KMS-11 (cell line): ENCODE measurements around the gene ARAP3.

Experiments
- H2AFZ ChIP-seq: fragments of 200-600 bp; sonication (generic); 2 replicates; pipeline ENCODE4 v1.6.1; 2016; ENCODE audit warnings: antibody characterized with exemption, mixed run types, low read depth
- H3K27ac ChIP-seq: fragments of 200-600 bp; sonication (generic); 2 replicates; pipeline ENCODE4 v1.6.1; 2016; ENCODE audit warnings: mild to moderate bottlenecking, mixed run types
- H3K27me3 ChIP-seq: fragments of 200-600 bp; sonication (generic); 2 replicates; pipeline ENCODE4 v1.6.1; 2017; ENCODE audit warnings: mild to moderate bottlenecking, low read depth, mixed run types, moderate library complexity; ENCODE audit not compliant: insufficient read depth
- H3K36me3 ChIP-seq: fragments of 200-600 bp; sonication (generic); 2 replicates; pipeline ENCODE4 v1.6.1; 2017; ENCODE audit warnings: mild to moderate bottlenecking, mixed run types; ENCODE audit not compliant: insufficient read depth
- H3K4me1 ChIP-seq: fragments of 200-600 bp; sonication (generic); 2 replicates; pipeline ENCODE4 v1.6.1; 2016; ENCODE audit warnings: mild to moderate bottlenecking, low read depth, mixed run types; ENCODE audit not compliant: poor library complexity, severe bottlenecking
- H3K4me2 ChIP-seq: fragments of 200-600 bp; sonication (generic); 2 replicates; pipeline ENCODE4 v1.7.0; 2016; ENCODE audit warnings: mild to moderate bottlenecking, mixed run types
- H3K4me3 ChIP-seq: fragments of 200-600 bp; sonication (generic); IDR thresholded peaks from 2 replicates; pipeline ENCODE4 v1.6.1; 2017; ENCODE audit warnings: low read depth, low read length, mixed read lengths; ENCODE audit not compliant: insufficient read depth
- H3K79me2 ChIP-seq: fragments of 200-600 bp; sonication (generic); 2 replicates; pipeline ENCODE4 v1.6.1; 2016; ENCODE audit warnings: low read depth, mixed run types; ENCODE audit not compliant: insufficient read depth
- H3K9ac ChIP-seq: fragments of 200-600 bp; sonication (generic); 2 replicates; pipeline ENCODE4 v1.6.1; 2016; ENCODE audit warnings: mild to moderate bottlenecking, mixed run types
- H4K20me1 ChIP-seq: fragments of 200-600 bp; sonication (generic); 2 replicates; pipeline ENCODE4 v1.6.1; 2016; ENCODE audit warnings: mild to moderate bottlenecking, mixed run types; ENCODE audit not compliant: insufficient read depth
- TF ChIP-seq, protein P1 (sequence below): fragments of 200-600 bp; sonication (generic); conservative IDR thresholded peaks from 2 replicates; pipeline ENCODE4 v1.6.1; 2017; ENCODE audit warnings: low read depth, mild to moderate bottlenecking, antibody characterized with exemption, low read length, moderate library complexity, mixed read lengths

ARAP3 gene

DNA sequence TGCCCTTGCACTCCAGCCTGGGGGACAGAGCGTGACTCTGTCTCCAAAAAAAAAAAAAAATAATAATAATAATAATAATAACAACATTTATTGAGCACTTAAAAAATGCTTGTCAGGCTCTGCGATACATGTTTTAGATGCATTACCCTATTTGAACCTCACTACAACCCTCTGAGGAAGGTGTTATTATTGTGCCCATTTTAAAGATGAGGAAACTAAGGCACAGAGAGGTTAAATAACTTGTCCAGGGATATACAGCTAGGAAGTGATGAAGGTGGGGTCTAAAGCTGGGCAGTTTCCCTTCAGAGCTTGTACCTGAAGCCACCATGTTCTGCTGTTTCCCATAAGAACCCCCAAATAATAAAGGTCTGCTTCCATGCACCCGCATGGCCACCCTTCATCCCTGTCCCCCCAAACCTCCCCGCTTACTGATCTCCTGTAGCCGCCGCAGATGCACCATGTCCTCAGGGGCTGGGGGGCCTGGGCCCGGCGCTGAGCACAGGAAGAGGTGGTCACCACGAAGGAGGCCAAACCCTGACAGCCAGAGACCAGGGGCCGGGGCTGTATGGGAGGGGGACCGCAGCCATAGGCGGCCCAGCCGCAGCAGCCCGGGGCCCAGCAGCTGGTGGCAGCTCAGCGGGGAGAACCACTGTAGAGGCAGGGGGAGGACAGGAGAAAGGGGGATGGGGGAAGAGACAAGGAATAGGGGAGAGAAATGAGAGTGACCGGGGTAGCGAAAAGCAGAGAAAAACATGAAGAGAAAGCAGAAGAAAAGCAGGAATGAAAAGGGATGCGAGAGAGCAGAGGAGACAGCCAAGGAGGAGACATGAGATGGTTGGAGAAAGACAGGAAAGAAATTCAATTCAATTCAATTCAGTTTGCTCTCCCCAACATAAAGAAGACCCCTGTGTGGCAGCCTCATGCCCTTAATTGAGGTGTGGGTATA lies 15.8 kb downstream of the ARAP3 start:
- TF ChIP-seq, protein P1, sequence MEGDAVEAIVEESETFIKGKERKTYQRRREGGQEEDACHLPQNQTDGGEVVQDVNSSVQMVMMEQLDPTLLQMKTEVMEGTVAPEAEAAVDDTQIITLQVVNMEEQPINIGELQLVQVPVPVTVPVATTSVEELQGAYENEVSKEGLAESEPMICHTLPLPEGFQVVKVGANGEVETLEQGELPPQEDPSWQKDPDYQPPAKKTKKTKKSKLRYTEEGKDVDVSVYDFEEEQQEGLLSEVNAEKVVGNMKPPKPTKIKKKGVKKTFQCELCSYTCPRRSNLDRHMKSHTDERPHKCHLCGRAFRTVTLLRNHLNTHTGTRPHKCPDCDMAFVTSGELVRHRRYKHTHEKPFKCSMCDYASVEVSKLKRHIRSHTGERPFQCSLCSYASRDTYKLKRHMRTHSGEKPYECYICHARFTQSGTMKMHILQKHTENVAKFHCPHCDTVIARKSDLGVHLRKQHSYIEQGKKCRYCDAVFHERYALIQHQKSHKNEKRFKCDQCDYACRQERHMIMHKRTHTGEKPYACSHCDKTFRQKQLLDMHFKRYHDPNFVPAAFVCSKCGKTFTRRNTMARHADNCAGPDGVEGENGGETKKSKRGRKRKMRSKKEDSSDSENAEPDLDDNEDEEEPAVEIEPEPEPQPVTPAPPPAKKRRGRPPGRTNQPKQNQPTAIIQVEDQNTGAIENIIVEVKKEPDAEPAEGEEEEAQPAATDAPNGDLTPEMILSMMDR: no peak
- Histone ChIP-seq H2AFZ (no peak overlapping the region), H3K4me3 (no peak overlapping the region), H3K9ac (no peak overlapping the region), H4K20me1 (no peaks in the 10 kb centered on the region), H3K4me2 (no peak overlapping the region), H3K27ac (no peak overlapping the region), H3K36me3 (no peaks in the 10 kb centered on the region), H3K79me2 (no peaks in the 10 kb centered on the region), H3K4me1 (no peaks in the 10 kb centered on the region), H3K27me3 (no peaks in the 10 kb centered on the region)

DNA sequence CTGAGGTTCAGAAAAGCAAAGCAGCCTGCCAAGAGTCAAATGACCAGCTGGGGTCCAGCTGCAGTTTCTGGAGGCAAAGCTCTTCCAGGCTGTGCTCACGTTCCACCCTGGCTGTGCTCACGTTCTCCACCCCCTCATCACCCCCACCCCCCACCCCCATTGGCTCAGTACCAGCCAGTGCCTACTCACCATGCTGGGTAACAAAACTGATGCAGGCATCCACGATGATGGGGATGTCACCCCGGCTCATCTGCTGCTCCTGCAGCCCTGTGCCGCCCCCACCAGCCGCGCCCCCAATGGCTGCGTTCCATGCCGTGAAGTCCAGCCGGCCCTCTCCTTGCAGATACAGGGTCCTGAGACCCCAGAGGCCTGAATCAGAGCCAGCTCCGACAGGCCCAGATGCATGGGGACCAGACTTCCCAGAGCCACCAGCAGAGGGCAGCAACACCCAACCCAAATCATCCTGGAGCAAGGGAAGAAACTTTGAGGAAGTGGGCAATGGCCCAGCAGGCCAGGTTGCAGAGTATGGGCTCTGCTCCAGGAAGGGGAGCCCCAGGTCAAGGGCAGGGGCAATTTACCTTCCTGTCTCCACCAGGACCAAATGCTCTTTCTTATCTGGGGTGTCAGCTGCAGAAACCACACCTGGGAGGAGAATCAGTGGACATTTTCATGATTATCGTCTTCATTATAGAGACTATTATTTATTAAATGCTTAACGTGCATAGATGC lies 17.1 kb downstream of the ARAP3 start:
- Histone ChIP-seq H3K9ac (no peak overlapping the region), H3K79me2 (no peaks in the 10 kb centered on the region), H3K4me2 (no peak overlapping the region), H2AFZ (peak overlapping the region; percentile 77; the same call in 1 of the 2 replicates), H3K4me3 (no peak overlapping the region), H3K27ac (no peak overlapping the region), H3K27me3 (no peaks in the 10 kb centered on the region), H4K20me1 (no peaks in the 10 kb centered on the region), H3K4me1 (no peaks in the 10 kb centered on the region), H3K36me3 (no peaks in the 10 kb centered on the region)
- TF ChIP-seq, protein P1: peak; percentile 94

DNA sequence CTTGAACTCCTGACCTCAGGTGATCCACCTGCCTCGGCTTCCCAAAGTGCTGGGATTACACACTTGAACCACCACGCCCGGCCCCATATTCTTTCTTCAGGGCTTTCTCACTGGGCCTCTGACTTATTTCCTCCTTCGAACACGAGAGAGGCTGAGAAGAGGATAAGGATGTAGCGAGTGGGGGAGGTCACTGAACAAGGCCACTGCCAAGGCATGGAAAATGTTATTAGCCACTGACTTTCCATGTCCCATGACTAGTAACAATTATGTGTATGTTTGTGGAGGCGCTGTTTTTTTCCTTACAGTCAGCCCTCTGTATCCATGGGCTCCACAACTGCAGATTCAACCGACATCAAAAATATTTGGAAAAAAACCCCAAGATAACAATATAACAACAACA lies 18.5 kb downstream of the ARAP3 start:
- H3K36me3 ChIP-seq: no peaks in the 10 kb centered on the region
- H3K79me2 ChIP-seq: no peaks in the 10 kb centered on the region
- no peaks in the 10 kb centered on the region for H4K20me1 ChIP-seq
- H3K27ac ChIP-seq: no peak overlapping the region
- no peaks in the 10 kb centered on the region; the same call in 1 of the 2 replicates for H3K27me3 ChIP-seq
- no peak overlapping the region for H3K4me2 ChIP-seq
- TF ChIP-seq, protein P1: no peak
- no peak overlapping the region for H3K9ac ChIP-seq
- H3K4me3 ChIP-seq: no peak overlapping the region
- no peak overlapping the region for H2AFZ ChIP-seq
- H3K4me1 ChIP-seq: no peaks in the 10 kb centered on the region

DNA sequence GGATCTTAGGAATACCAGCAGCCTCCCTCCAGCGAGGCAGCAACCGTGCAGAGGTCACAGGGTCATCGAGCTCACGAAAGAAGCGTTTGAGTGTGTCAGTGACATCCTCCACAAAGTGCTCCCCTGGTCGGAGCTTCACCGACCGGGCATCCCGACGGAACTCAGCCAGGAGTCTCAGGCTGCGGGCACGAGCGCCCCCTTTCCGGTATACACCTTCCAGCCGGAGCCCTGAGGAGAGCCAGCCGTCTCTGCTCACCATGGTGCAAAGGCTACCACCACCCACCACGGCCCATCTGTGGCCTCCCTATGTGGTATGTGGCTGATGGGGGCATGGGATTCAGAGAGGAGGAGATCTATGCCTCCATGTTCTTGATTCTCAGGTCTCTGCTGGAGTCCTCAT lies 20.0 kb downstream of the ARAP3 start:
- H3K4me2 ChIP-seq: no peak overlapping the region
- no peaks in the 10 kb centered on the region for H4K20me1 ChIP-seq
- no peak overlapping the region for H3K4me3 ChIP-seq
- H3K27ac ChIP-seq: no peak overlapping the region
- H3K4me1 ChIP-seq: no peaks in the 10 kb centered on the region
- TF ChIP-seq, protein P1: no peak
- H3K27me3 ChIP-seq: no peaks in the 10 kb centered on the region; the same call in 1 of the 2 replicates
- no peak overlapping the region for H3K9ac ChIP-seq
- no peaks in the 10 kb centered on the region for H3K79me2 ChIP-seq
- H3K36me3 ChIP-seq: no peaks in the 10 kb centered on the region
- H2AFZ ChIP-seq: no peak overlapping the region
